ENCODE data around the gene DDX25.

DNA sequence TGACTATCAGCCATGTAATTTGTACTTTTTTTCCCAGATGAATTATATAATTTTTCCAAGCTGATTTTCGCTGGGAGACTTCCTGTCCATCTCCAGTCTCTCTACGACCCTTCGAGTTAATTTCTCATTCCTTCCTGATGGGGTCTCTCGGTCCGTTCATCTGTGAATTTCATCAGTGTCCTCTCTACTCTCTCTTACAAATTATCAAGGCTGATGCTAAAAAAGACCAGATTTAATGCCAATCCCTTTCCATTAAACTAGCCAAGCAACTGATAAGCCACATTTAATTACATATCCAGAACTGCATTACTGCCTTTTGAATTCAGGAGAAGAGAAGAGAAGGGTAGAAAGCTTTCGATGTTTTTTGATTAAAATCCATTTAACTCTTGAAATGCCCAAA, 67.3 kb downstream of the DDX25 start:
- no peak for TF ChIP-seq POLR2AphosphoS5 (IDR thresholded peaks at IDR 0.05)
- no peak for TF ChIP-seq EP300 (IDR thresholded peaks at IDR 0.05)
- TF ChIP-seq, protein P1, sequence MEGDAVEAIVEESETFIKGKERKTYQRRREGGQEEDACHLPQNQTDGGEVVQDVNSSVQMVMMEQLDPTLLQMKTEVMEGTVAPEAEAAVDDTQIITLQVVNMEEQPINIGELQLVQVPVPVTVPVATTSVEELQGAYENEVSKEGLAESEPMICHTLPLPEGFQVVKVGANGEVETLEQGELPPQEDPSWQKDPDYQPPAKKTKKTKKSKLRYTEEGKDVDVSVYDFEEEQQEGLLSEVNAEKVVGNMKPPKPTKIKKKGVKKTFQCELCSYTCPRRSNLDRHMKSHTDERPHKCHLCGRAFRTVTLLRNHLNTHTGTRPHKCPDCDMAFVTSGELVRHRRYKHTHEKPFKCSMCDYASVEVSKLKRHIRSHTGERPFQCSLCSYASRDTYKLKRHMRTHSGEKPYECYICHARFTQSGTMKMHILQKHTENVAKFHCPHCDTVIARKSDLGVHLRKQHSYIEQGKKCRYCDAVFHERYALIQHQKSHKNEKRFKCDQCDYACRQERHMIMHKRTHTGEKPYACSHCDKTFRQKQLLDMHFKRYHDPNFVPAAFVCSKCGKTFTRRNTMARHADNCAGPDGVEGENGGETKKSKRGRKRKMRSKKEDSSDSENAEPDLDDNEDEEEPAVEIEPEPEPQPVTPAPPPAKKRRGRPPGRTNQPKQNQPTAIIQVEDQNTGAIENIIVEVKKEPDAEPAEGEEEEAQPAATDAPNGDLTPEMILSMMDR (IDR thresholded peaks at IDR 0.05) = no peak
